ENCODE measurements around the gene SCNN1B.
"Not testable (repeated sequence)": the region's sequence is repeated elsewhere in the genome, so short reads cannot be mapped to it uniquely, and the experiment has no call there.

SCNN1B gene

DNA sequence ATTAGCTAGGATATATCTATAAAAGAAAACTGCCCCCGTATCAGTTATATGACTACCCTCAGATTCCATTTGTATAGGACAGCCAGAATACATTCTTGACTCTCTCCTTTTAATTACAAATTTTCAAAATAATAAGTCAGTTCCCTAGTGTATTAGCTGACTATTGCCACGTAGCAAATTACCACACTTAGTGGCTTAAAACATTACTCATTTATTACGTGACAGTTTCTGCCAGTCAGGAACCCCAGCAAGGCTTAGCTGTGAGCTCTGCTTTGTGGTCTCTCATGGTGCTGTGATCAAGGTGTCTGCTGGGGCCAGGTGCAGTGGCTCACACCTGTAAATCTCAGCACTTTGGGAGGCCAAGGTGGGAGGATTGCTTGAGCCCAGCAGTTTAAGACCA is 13.9 kb upstream of the SCNN1B start:
- in situ Hi-C loops (cut with HindIII; ENCODE audit: low sequenced_read_pairs): no loop called here

DNA sequence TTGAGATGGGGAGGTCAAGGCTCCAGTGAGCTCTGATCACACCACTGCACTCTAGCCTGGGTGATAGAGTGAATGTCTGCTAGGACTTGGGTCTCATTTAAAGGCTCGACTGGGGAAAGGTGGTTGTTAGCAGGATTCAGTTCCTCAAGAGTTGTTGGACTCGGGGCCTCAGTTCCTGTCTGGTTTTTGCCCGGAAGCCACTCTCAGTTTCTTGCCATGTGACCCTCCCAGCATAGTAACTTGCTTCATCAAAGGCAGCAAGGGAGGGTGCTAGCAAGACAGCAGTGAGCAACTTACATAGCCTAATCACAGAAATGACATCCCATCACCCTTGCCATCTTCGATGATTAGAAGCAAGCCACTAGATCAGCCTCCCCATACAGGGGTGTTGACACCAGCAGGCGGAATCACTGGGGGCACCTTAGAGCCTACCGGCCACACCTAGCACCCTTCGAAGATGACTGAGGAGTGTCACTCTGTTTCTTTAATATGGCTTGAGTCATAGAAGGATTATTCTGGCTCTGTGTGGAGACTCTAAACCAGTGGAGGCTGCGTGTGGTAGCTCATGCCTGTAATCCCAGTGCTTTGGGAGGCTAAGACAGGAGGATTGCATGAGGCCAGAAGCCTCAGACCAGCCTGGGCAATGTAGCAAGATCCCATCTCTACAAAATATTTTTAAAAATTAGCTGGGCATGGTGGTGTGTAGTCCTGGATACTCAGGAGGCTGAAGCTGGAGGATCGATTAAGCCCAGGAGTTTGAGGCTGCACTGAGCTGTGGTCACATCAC is 13.2 kb upstream of the SCNN1B start:
- in situ Hi-C loops (cut with HindIII; ENCODE audit: low sequenced_read_pairs): no loop called here

- in situ Hi-C loops (cut with HindIII; ENCODE audit: low sequenced_read_pairs): no loop called here
These were observed 11.7 kb upstream of the SCNN1B start for GRCh38 chr16:23290189-23291062.

DNA sequence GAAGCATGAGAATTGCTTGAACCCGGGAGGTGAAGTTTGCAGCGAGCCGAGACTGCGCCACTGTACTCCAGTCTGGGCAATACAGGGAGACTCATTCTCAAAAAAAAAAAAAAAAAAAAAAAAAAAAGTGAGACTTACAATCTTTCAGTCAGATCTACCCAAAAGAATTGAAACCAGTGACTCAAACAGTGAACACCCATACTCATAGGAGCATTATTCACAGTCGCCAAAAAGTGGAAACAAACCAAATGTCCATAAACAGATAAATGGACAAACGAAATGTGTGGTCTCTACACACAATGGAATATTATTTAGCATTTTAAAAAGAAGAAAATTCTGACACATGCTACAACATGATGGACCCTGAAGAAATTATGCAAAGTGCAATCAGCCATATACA is 9.1 kb upstream of the SCNN1B start:
- in situ Hi-C loops (cut with HindIII; ENCODE audit: low sequenced_read_pairs): no loop called here

DNA sequence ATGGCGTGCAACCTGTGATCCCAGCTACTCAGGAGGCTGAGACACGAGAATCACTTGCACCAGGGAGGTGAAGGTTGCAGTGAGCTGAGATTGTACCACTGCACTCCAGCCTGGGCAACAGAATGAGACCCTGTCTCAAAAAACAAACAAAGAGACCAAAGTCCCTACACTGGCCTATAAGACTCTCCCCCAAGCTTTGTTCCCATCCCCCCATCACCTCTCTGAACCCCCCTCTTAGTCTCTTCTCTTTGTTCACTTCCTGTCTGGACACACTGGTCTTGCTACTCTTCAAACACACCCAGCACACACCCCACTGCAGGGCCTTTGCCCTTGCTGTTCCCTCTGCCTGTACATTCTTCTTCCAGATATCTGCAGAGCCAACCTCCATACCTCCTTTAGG is 7.8 kb upstream of the SCNN1B start:
- in situ Hi-C loops (cut with HindIII; ENCODE audit: low sequenced_read_pairs): no loop called here

DNA sequence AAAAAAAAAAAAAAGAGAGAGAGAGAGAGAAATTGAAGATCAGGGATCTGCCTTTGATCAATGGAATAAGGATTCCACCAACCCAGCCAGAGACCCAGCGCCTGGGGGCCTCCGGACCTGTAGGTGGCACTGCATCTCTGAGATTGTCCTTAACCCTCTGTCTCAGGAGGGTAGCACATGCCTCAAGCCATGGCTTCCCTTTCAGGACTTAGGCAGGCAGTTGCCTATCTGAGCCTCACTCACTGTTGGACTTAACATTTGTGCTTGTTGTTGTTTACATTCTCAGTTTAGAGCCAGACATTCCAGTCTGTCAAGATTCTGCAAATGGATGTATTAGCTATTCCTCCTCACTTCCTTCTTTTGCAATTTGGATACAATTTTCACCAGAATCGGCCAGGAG is 5.1 kb upstream of the SCNN1B start:
- in situ Hi-C loops (cut with HindIII; ENCODE audit: low sequenced_read_pairs): no loop called here

DNA sequence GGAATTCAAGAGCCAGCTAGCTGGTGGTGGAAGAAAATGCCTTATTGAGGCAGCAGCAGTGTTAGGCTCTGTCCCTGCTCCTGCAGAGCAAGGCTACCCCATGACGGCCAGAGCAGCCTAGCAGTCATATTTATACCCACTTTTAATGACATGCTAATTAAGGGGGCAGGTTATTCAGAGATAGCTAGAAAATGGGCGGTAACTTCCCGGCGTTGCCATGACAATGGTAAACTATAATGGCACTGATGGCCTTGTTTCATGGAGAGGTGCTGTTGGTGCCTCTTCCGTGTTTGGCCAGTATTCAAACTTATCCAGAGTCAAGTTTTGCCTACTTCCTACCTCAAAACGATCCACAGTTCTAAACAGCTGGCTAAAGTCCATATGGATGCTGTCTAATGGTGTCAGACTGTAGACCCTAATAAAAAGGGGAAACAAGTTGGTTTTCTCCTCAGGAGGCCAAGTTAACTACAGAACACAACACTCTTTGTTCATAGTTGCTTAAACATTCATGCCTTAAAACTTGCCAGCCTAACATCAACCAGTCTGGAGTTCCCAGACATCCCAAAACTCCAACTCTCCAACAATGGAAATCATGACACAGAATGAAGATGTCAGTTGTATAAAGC is 3.7 kb upstream of the SCNN1B start:
- in situ Hi-C loops (cut with HindIII; ENCODE audit: low sequenced_read_pairs): no loop called here

DNA sequence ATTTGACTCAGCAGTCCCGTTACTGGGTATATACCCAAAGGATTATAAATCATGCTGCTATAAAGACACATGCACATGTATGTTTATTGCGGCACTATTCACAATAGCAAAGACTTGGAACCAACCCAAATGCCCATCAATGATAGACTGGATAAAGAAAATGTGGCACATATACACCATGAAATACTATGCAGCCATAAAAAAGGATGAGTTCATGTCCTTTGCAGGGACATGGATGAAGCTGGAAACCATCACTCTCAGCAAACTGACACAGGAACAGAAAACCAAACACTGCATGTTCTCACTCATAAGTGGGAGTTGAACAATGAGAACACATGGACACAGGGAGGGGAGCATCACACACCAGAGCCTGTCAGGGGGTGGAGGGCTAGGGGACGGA is 2.3 kb upstream of the SCNN1B start:
- in situ Hi-C loops (cut with HindIII; ENCODE audit: low sequenced_read_pairs): not testable (repeated sequence)

- in situ Hi-C loops (cut with HindIII; ENCODE audit: low sequenced_read_pairs): no loop called here
These were observed 654 bp upstream of the SCNN1B start for GRCh38 chr16:23301251-23302044.

DNA sequence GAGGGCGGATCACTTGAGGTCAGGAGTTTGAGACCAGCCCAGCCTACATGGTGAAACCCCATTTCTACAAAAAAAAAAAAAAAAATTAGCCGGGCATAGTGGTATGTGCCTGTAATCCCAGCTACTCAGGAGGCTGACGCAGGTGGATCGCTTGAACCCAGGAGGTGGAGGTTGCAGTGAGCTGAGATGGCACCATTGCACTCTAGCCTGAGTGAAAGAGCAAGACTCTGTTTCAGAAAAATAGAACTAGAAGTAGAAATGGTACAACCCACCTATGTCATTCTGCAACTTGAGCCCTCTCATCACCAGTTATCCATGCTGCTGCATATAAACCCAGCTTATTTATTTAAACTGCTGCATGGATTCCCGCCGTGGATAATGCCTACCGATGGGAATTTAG is 1.6 kb downstream of the SCNN1B start:
- in situ Hi-C loops (cut with HindIII; ENCODE audit: low sequenced_read_pairs): no loop called here

DNA sequence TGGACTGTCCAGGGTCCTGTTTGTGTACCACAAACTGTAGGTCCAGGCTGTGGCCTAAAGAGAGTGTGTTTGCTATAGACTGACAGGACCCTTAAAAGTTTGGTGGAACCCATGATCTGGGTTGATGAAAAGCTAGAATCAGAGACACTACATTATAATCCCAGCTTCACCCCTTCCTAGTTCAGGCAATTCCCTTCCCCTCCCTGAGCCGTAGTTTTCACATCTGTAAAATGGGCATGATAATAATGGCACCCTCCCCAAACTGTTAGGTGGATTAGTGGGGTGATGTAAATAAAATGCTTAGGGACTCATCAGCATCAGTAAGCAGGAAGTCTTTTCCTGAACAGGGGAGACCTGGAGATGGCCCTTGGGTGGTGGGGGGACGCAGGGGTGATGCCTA is 2.5 kb downstream of the SCNN1B start:
- in situ Hi-C loops (cut with HindIII; ENCODE audit: low sequenced_read_pairs): no loop called here

DNA sequence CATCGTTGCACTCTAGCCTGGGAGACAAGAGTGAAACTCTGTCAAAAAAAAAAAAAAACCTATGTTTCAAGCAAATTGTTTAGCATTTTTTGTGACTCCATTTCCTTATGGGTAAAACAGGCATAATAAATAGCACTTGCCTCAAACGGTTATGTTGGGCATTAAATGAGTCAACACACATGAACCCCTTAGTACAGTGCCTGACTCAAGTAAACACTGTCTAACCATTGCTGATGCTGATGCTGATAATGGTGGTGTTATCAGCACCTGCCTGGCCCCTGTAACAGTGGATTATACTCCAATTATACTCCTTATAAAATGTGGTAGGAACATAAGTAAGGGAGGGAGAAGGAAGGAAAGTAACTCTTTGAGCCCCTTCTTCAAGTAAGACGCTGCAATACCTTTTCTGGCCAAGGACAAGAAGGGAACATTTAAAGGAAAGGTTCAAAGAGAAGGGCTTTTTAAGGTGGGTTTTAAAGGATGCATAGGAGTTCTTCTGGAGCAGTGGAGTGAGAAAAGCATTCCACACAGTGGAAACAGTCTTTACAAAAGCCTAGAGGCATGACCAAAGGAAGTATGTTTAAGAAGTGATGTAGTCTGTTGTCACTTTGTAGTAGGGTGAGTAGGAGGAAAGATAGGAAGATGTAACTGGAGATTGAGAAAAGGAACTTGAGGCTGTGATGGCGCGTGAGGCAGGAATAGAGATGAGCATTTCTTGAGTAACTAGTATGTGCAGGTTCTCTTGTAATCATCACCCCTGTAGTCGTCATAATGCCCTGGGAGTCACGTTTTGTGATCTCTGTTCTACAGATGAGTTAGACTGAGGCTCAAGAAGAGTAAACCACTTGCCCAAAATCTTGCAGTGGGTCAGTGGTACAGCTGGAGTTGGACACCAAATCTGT is 4.3 kb downstream of the SCNN1B start:
- in situ Hi-C loops (cut with HindIII; ENCODE audit: low sequenced_read_pairs): no loop called here

DNA sequence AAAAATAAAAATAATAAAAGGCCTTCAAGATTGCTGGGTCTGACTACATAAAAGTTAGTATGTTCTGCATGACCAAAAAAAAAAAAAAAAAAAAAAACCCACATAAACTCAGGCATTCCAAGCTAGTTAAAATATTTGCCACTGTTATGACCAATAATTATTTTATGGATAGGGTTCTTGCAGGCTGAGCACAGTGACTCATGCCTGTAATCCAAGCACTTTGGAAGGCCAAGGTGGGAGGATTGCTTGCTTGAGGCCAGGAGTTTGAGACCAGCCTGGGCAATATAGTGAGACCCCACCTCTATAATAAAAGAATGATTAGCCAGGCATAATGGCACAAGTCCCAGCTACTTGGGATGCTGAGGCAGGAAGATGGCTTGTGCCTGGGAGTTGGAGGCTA is 8.1 kb downstream of the SCNN1B start:
- in situ Hi-C loops (cut with HindIII; ENCODE audit: low sequenced_read_pairs): no loop called here

GRCh38 chr16:23310744-23311143 is 8.6 kb downstream of the SCNN1B start:
- in situ Hi-C loops (cut with HindIII; ENCODE audit: low sequenced_read_pairs): no loop called here

GRCh38 chr16:23316232-23316631 is 14.1 kb downstream of the SCNN1B start:
- in situ Hi-C loops (cut with HindIII; ENCODE audit: low sequenced_read_pairs): no loop called here

DNA sequence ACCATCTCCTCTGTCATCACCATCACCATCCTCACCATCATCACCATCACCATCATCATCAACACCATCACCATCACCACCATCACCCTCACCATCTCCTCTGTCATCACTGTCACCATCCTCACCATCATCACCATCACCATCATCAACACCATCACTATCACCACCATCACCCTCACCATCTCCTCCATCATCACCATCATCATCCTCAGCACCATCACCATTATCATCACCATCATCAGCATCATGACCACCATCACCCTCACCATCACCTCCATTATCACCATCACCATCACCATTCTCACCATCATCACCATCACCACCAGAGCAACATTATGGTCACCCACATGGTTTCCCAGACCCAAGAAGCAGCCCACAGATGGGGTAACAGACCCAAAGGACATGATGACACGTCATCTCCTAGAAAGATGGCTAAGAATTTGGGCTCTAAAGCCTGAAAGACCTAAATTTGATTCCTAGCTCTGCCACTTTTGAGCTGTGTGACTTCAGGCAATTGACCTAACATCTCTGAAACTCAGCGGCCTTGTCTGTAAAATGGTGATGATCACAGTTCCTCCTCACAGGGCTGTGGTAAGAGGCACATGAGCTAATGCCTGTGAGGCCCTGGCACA is 14.6 kb downstream of the SCNN1B start:
- in situ Hi-C loops (cut with HindIII; ENCODE audit: low sequenced_read_pairs): no loop called here

DNA sequence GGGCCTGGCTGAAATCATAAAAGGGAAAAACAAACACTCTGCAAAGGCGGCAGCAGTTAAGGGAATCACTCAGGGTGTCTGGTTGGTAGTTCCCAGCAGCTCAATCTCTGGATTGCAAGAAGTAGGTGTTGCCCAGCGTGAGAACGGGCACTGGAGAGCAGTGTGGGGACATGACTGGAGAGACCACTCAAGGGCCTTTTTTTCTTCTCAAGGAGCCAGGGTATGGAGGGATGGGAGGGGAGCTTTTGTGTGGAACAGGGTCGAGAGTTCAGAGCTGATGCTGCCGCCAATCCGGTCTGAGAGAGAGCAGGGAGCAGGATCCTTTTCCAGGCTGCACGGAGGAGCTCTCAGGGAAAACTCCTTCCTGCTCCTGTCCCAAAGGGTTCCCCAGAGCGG is 15.2 kb downstream of the SCNN1B start:
- in situ Hi-C loops (cut with HindIII; ENCODE audit: low sequenced_read_pairs): no loop called here

GRCh38 chr16:23317751-23318150 is 15.6 kb downstream of the SCNN1B start:
- in situ Hi-C loops (cut with HindIII; ENCODE audit: low sequenced_read_pairs): no loop called here

GRCh38 chr16:23318639-23319038 is 16.5 kb downstream of the SCNN1B start:
- in situ Hi-C loops (cut with HindIII; ENCODE audit: low sequenced_read_pairs): no loop called here
